Psoas muscle (tissue), 8 donors: ENCODE results near the gene SARS1. TPM values are rescaled to one million over a fixed set of nuclear protein-coding genes. Genes with fewer than 3 reads are reported as not detected.

Experiments
- ATAC-seq, 4 donors: fragments of 200-7000 bp; cut with Tn5 transposase; one replicate each; pipeline ENCODE4 v1.9.1; 2020; ENCODE audit warnings: moderate library complexity in 3 of 4, mild to moderate bottlenecking in 2 of 4
- DNase-seq, 2 donors: peaks; one replicate each; pipeline ENCODE4 v3.0.0-alpha.2; 2020
- H3K27ac ChIP-seq: fragments of 200-600 bp; one replicate; pipeline ENCODE4 v1.8.0; 2022
- H3K27me3 ChIP-seq, 3 donors: fragments of 200-600 bp in 1 of 3; one replicate each; pipeline versions ENCODE4 v1.6.1 to v1.8.0; 2013 to 2022; ENCODE audit warnings: low read length in 2 of 3, mild to moderate bottlenecking in 2 of 3, moderate library complexity in 1 of 3; ENCODE audit not compliant: insufficient read depth in 3 of 3
- H3K36me3 ChIP-seq, 2 donors: fragments of 200-600 bp in 1 of 2; one replicate each; pipeline versions ENCODE4 v1.6.1 to v1.8.0; 2013 to 2022; ENCODE audit warnings: low read depth in 1 of 2, mild to moderate bottlenecking in 1 of 2, moderate library complexity in 1 of 2; ENCODE audit not compliant: insufficient read depth in 1 of 2
- H3K4me1 ChIP-seq: fragments of 200-600 bp; one replicate; pipeline ENCODE4 v1.8.0; 2022
- H3K4me3 ChIP-seq: fragments of 200-600 bp; one replicate; pipeline ENCODE4 v1.8.0; 2022; ENCODE audit warnings: mild to moderate bottlenecking
- H3K9me3 ChIP-seq: fragments of 200-600 bp; one replicate; pipeline ENCODE4 v1.8.0; 2022
- CTCF ChIP-seq: fragments of 200-600 bp; IDR thresholded peaks from one replicate; pipeline ENCODE4 v1.8.0; 2022; ENCODE audit warnings: antibody characterized with exemption
- WGBS, 3 donors: extraction: QIAGEN DNeasy Blood & Tissue Kit; methylation state at CpG; one replicate each; pipeline versions ENCODE4 v1.1.6 to v1.1.7; 2013; 5-methylcytosine and 5-hydroxymethylcytosine counted together
- intact Hi-C, 2 donors: fragments of 100-400 bp; cut with DNase I; formaldehyde crosslinking; loops; one replicate each; pipeline versions ENCODE4 v1.11.0 to v1.14.2; 2022
- polyA plus RNA-seq, 3 donors: library from polyadenylated mRNA; stranded (reverse); fragments of 200-250 nt; gene quantifications; one replicate each; pipeline ENCODE4 v1.2.3, GENCODE V29; 2013
- total RNA-seq, 4 donors: library from RNA; stranded (reverse); fragmentation: NEBNext Ultra II Directional in 2 of 4; extraction: Animal tissue kit (Norgen Biotek cat#: 25700) in 2 of 4; gene quantifications; one replicate each; pipeline versions ENCODE4 v1.2.1 to v1.2.4, GENCODE V29; 2021 to 2023
- donor health status: healthy with polysubstance abuse.
- donor health status: DM: no; HTN: no; CAD: no; lungs with moderate emphysema.
- donor health status: Bipolar disorder and iron deficiency.
- donor health status: healthy.
- donor health status: DM: yes; HTN: yes; CAD: no.
- donor health status: DM: no; HTN: no; CAD: no.
- donor health status: DM: no; HTN: no; CAD: no.
- donor health status: DM: yes; HTN: yes; CAD: no.

SARS1 gene
- total and polyA plus RNA-seq, 7 donors = 76.4 to 155 (median 149) TPM

- WGBS, 3 donors = 90 to 98% (median 91%) methylated on average over 5 of the region's 5 CpGs
- Histone ChIP-seq H3K36me3 (peaks cover 0 to 17% of the 10 kb centered on the region in 2 donors), H3K4me3 (no peak overlapping the region), H3K27me3 (no peaks in the 10 kb centered on the region), H3K27ac (no peak overlapping the region), H3K9me3 (no peaks in the 10 kb centered on the region), H3K4me1 (peaks cover 21% of the 10 kb centered on the region)
- ATAC-seq (no peak), DNase-seq (no peak)
- TF ChIP-seq CTCF = no peak
- intact Hi-C loops = no loop called here
Observed at GRCh38 chr1:109256971-109257681, 43.4 kb downstream of the SARS1 start.

DNA sequence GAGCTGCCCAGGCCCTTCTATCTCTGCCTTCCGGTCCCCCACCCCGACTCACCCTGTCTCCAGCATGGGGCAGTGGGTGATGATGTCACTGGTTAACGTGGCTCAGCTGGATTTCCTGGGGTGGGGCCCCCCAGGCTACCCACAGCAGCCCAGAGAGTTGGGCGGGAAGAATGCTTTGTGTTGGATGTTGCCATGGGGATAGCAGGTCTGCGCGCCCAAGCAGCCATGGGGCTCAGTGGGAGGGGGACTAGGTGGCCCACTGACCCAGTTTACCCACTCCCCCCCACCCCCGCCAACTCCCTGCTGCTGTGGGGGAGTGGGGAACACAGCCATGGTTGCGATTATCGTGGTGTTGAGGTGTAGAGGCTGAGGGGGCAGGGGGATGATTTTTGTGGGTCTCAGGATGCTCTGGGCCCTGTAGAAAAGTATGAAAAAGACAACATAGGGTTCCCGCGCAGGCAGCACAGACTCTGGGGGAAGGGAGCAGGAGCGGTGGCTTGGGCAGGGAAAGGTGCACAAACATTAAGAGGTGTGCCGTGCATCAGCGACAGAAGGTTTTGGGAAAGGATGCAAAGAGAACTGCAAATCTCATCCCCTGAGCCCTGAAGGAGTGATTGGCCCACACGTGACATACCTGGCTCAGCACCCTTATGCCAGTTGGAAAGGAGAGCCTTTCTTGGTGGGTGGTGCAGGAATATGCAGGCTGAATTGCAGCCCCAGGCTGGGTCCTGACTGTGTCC is 44.1 kb downstream of the SARS1 start:
- no peak for DNase-seq
- no peak for TF ChIP-seq CTCF
- Histone ChIP-seq H3K27me3 (no peaks in the 10 kb centered on the region), H3K4me3 (no peak overlapping the region), H3K9me3 (no peaks in the 10 kb centered on the region), H3K4me1 (peaks cover 21% of the 10 kb centered on the region), H3K36me3 (peaks cover 0 to 18% of the 10 kb centered on the region in 2 donors), H3K27ac (no peak overlapping the region)
- 84 to 89% (median 87%) methylated on average over 15 of the region's 15 CpGs for WGBS, 3 donors
- intact Hi-C loops = no loop called here
- no peak for ATAC-seq

GRCh38 chr1:109258481-109259466 is 45.1 kb downstream of the SARS1 start:
- Histone ChIP-seq H3K4me1 (peaks cover 17% of the 10 kb centered on the region), H3K36me3 (peaks cover 0 to 18% of the 10 kb centered on the region in 2 donors), H3K4me3 (no peak overlapping the region), H3K27ac (no peak overlapping the region), H3K9me3 (no peaks in the 10 kb centered on the region), H3K27me3 (no peaks in the 10 kb centered on the region)
- TF ChIP-seq CTCF = no peak
- 90 to 92% (median 91%) methylated on average over 63 to 69 of the region's 69 CpGs for WGBS, 3 donors
- intact Hi-C loops = no loop called here
- no peak for ATAC-seq
- DNase-seq = no peak

GRCh38 chr1:109259674-109260557 is 46.2 kb downstream of the SARS1 start:
- DNase-seq (no peak), ATAC-seq (no peak)
- Histone ChIP-seq H3K4me1 (peaks cover 5% of the 10 kb centered on the region), H3K9me3 (no peaks in the 10 kb centered on the region), H3K27me3 (no peaks in the 10 kb centered on the region), H3K36me3 (peaks cover 0 to 19% of the 10 kb centered on the region in 2 donors), H3K27ac (no peak overlapping the region), H3K4me3 (no peak overlapping the region)
- no peak for TF ChIP-seq CTCF
- intact Hi-C loops = loop anchor here (5.0 kb wide), 1 partner anchor 137 kb away; the partner anchor contains the start of gene SORT1 (in 2 of the 2)
- 83 to 86% (median 85%) methylated on average over 7 of the region's 7 CpGs for WGBS, 3 donors
